Hepatocyte (in vitro differentiated cells): ENCODE measurements around the gene USP6NL. TPM values are rescaled to one million over a fixed set of nuclear protein-coding genes. Genes with fewer than 3 reads are reported as not detected.

Experiments used
- DNase-seq: peaks from one replicate; pipeline ENCODE4 v3.0.0-alpha.2; 2016; ENCODE audit warnings: low spot score
- H2AFZ ChIP-seq: fragments of 200-600 bp; sonication (generic); 2 replicates; pipeline ENCODE4 v1.6.0; 2016; ENCODE audit warnings: antibody characterized with exemption, mild to moderate bottlenecking
- H3K27ac ChIP-seq: fragments of 200-600 bp; sonication (generic); 2 replicates; pipeline ENCODE4 v1.5.1; 2016; ENCODE audit warnings: mild to moderate bottlenecking
- H3K27me3 ChIP-seq: fragments of 200-600 bp; sonication (generic); 2 replicates; pipeline ENCODE4 v1.6.1; 2016
- H3K36me3 ChIP-seq: fragments of 200-600 bp; sonication (generic); replicated peaks from 2 replicates; pipeline ENCODE4 v1.5.1; 2016; ENCODE audit warnings: low read depth; ENCODE audit not compliant: insufficient read depth
- H3K4me1 ChIP-seq: fragments of 200-600 bp; sonication (generic); 2 replicates; pipeline ENCODE4 v1.5.1; 2016; ENCODE audit warnings: mild to moderate bottlenecking, moderate library complexity; ENCODE audit not compliant: insufficient read depth
- H3K4me2 ChIP-seq: fragments of 200-600 bp; sonication (generic); 2 replicates; pipeline ENCODE4 v1.6.0; 2016
- H3K4me3 ChIP-seq: fragments of 200-600 bp; sonication (generic); 2 replicates; pipeline ENCODE4 v1.5.1; 2016; ENCODE audit warnings: mild to moderate bottlenecking
- H3K79me2 ChIP-seq: fragments of 200-600 bp; sonication (generic); 2 replicates; pipeline ENCODE4 v1.6.0; 2017; ENCODE audit warnings: mild to moderate bottlenecking
- H3K9me2 ChIP-seq: fragments of 200-600 bp; sonication (generic); replicated peaks from 2 replicates; pipeline ENCODE4 v1.6.0; 2017; ENCODE audit warnings: mild to moderate bottlenecking; ENCODE audit not compliant: insufficient read depth
- H3K9me3 ChIP-seq: fragments of 200-600 bp; sonication (generic); 2 replicates; pipeline ENCODE4 v1.5.1; 2016; ENCODE audit warnings: low read depth, mild to moderate bottlenecking
- H4K20me1 ChIP-seq: fragments of 200-600 bp; sonication (generic); 2 replicates; pipeline ENCODE4 v1.6.0; 2016; ENCODE audit warnings: mild to moderate bottlenecking; ENCODE audit not compliant: insufficient read depth, poor library complexity, severe bottlenecking
- CTCF ChIP-seq: fragments of 200-600 bp; sonication (generic); IDR thresholded peaks from 2 replicates; pipeline ENCODE4 v1.5.1; 2016; ENCODE audit warnings: antibody characterized with exemption, mild to moderate bottlenecking; ENCODE audit not compliant: poor library complexity
- EZH2 ChIP-seq: fragments of 200-600 bp; sonication (generic); IDR thresholded peaks from 2 replicates; pipeline ENCODE4 v1.6.1; 2016; ENCODE audit warnings: antibody characterized with exemption, mild to moderate bottlenecking, borderline replicate concordance
- EZH2phosphoT487 ChIP-seq: fragments of 200-600 bp; sonication (generic); IDR thresholded peaks from one replicate; pipeline ENCODE4 v1.6.1; 2018; ENCODE audit warnings: antibody characterized with exemption, mild to moderate bottlenecking, low read depth, moderate library complexity; ENCODE audit not compliant: unreplicated experiment, severe bottlenecking
- WGBS: methylation state at CpG from one replicate; pipeline ENCODE4 v1.1.6; 2016; ENCODE audit warnings: low lambda C conversion rate; ENCODE audit errors: missing lambda C conversion rate; 5-methylcytosine and 5-hydroxymethylcytosine counted together
- polyA plus RNA-seq: library from polyadenylated mRNA; unstranded; fragments of >200 nt; fragmentation: Nextera tagmentation; extraction: Ambion mirVana; gene quantifications from 2 replicates; pipeline ENCODE4 v1.2.1, GENCODE V29; 2016
- total RNA-seq: library from RNA; depleted of rRNA; stranded (reverse); fragments of >200 nt; gene quantifications from 2 replicates; pipeline ENCODE4 v1.2.3, GENCODE V29; 2014

USP6NL gene
- total and polyA plus RNA-seq, 2 experiments from 2014 or later: 14.9 to 20.8 TPM

GRCh38 chr10:11430421-11431215, 180.8 kb downstream of the USP6NL start:
- no peaks in the 10 kb centered on the region for H3K4me1 ChIP-seq
- H3K36me3 ChIP-seq: no peaks in the 10 kb centered on the region
- TF ChIP-seq EZH2: no peak
- TF ChIP-seq CTCF: no peak
- TF ChIP-seq EZH2phosphoT487: no peak
- no peaks in the 10 kb centered on the region for H3K9me3 ChIP-seq
- DNase-seq: no peak
- no peak overlapping the region for H3K4me3 ChIP-seq
- no peaks in the 10 kb centered on the region for H3K9me2 ChIP-seq
- H3K4me2 ChIP-seq: no peak overlapping the region
- no peak overlapping the region for H2AFZ ChIP-seq
- no peaks in the 10 kb centered on the region for H3K27me3 ChIP-seq
- H3K79me2 ChIP-seq: no peaks in the 10 kb centered on the region
- 70% methylated on average over 23 of the region's 23 CpGs for WGBS
- H3K27ac ChIP-seq: no peak overlapping the region
- no peaks in the 10 kb centered on the region for H4K20me1 ChIP-seq

- TF ChIP-seq EZH2phosphoT487 (no peak), EZH2 (no peak), CTCF (no peak)
- no peak for DNase-seq
- no peak overlapping the region for H2AFZ ChIP-seq
- H3K4me1 ChIP-seq: no peaks in the 10 kb centered on the region
- no peaks in the 10 kb centered on the region for H3K27me3 ChIP-seq
- no peak overlapping the region for H3K4me2 ChIP-seq
- no peaks in the 10 kb centered on the region for H3K9me2 ChIP-seq
- H3K4me3 ChIP-seq: no peak overlapping the region
- no peaks in the 10 kb centered on the region for H4K20me1 ChIP-seq
- H3K79me2 ChIP-seq: no peaks in the 10 kb centered on the region
- H3K9me3 ChIP-seq: no peaks in the 10 kb centered on the region
- no peaks in the 10 kb centered on the region for H3K36me3 ChIP-seq
- no peak overlapping the region for H3K27ac ChIP-seq
- 86% methylated on average over 8 of the region's 8 CpGs for WGBS
Observed at GRCh38 chr10:11429439-11430052, 181.9 kb downstream of the USP6NL start.

- Histone ChIP-seq H4K20me1 (no peaks in the 10 kb centered on the region), H3K4me1 (no peaks in the 10 kb centered on the region), H3K27ac (no peak overlapping the region), H3K4me3 (no peak overlapping the region), H2AFZ (no peak overlapping the region), H3K4me2 (no peak overlapping the region), H3K9me2 (no peaks in the 10 kb centered on the region), H3K79me2 (no peaks in the 10 kb centered on the region), H3K36me3 (no peaks in the 10 kb centered on the region), H3K9me3 (no peaks in the 10 kb centered on the region), H3K27me3 (no peaks in the 10 kb centered on the region)
- 73% methylated on average over 2 of the region's 2 CpGs for WGBS
- TF ChIP-seq EZH2 (no peak), CTCF (no peak)
- DNase-seq: no peak
Observed at GRCh38 chr10:11425676-11426075, 185.8 kb downstream of the USP6NL start.
